ENCODE data around the gene AGL. TPM values are rescaled to one million over a fixed set of nuclear protein-coding genes. Genes with fewer than 3 reads are reported as not detected.
A peak's percentile ranks its signal among the peaks of the same experiment; 100 is the strongest.

AGL gene
- total RNA-seq = 10 to 100 TPM; 12.6 to 13.2 TPM

GRCh38 chr1:99849744-99850458, at the start of gene AGL:
Gene AGL, plus strand, starts transcription at chr1:99850361. Its CDS starts 682 bp downstream, at chr1:99851043.
- POLR2A ChIA-PET = no interaction called here
- no peaks in the 10 kb centered on the region for H3K9me3 Mint-ChIP-seq

DNA sequence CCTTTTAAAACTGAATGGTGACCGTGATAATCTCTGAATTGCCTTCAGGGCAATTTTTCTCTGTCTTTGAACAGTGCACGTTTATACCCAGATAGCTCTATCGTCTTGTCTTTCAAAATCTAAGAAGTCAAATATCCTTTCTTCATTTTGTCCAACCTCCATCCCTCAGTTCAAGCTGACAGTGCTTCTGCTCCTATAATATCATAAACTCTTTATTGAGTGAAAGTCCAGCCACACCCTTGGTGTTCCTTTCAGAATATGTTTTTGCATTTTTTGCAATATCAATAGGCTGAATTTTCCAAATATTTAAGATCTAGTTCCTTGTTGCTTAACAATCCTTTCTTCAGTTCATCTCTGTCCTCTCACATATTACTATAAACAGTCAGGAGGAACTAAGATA, 48.6 kb upstream of the AGL start:
- Mint-ChIP-seq H3K36me3 (ENCODE audit: low read depth) (no peaks in the 10 kb centered on the region), H3K27ac (no peak overlapping the region), H3K4me3 (no peak overlapping the region), H3K9me3 (no peaks in the 10 kb centered on the region), H3K27me3 (peaks cover 24% of the 10 kb centered on the region), H3K4me1 (no peaks in the 10 kb centered on the region)
- DNase-seq = no peak
- POLR2A ChIA-PET = no interaction called here
- CTCF ChIA-PET = no interaction called here

More at GRCh38 chr1:99849744-99850458, at the start of gene AGL:
- peaks cover 36% of the 10 kb centered on the region for H3K4me1 Mint-ChIP-seq
- CTCF ChIA-PET = interaction anchor here (1.3 kb wide), 1 partner anchor 16 kb away, joined by 3 read pairs; no protein-coding TSS in a partner anchor
- peak within 1 kb of the TSS; percentile 90 for H3K4me3 Mint-ChIP-seq
- peaks cover 16% of the 10 kb centered on the region for H3K36me3 Mint-ChIP-seq (ENCODE audit: low read depth)
- H3K27ac Mint-ChIP-seq = peak within 1 kb of the TSS; percentile 93
- peaks cover 2% of the 10 kb centered on the region for H3K27me3 Mint-ChIP-seq
- DNase-seq = peak; percentile 88

DNA sequence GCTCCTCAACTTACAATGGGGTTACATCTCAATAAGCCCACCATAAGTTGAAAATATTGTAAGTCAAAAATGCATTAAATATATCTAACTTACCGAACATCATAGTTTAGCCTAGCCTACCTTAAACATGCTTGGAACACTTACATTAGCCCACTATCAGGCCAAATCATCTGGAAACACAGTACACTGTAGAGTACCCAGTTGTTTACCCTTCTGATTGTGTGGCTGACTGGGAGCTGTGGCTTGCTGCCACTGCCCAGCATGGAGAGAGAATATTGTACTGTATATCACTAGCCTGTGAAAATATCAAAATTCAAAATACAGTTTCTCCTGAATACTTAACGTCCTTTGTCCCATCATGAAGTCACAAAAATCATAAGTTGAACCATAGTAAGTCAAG, 43.3 kb upstream of the AGL start:
- peaks cover 13% of the 10 kb centered on the region for H3K27me3 Mint-ChIP-seq
- CTCF ChIA-PET = no interaction called here
- H3K9me3 Mint-ChIP-seq = no peaks in the 10 kb centered on the region
- H3K27ac Mint-ChIP-seq = no peak overlapping the region
- POLR2A ChIA-PET = no interaction called here
- peaks cover 17% of the 10 kb centered on the region for H3K4me1 Mint-ChIP-seq
- H3K4me3 Mint-ChIP-seq = no peak overlapping the region
- H3K36me3 Mint-ChIP-seq (ENCODE audit: low read depth) = no peaks in the 10 kb centered on the region
- DNase-seq = no peak

DNA sequence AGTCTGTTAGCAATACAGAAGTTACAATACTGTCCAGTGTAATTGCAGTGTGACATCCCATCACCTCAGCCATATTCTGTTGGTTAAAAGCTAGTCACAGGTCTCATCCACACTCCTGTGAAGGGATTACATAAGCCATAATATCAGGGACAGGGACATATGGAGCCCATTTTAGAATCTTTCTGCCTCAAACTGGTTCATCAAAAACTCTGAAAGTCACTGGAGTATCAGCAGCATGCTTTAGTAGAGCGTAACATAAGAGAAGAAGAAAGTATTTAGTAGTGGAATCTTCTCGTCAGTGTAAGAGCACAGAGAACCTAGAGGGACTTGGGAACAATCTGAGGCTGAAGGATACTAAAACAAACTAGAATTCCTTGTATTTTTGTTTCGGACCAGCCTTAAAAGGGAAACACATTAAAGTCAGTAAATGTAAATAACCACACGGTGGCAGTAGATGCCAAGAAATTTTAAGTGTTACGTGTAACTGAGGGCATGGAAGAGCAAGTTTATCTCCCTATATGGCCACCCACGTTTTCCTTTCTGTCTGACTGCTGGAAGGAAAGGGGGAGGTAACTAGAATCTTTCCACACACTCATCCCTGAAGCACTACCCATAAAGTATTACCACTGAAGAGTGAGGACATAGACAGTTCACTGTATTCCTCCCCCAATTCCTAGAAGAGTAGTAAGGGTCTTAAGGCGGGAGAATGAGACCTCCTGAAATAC, 41.6 kb upstream of the AGL start:
- H3K36me3 Mint-ChIP-seq (ENCODE audit: low read depth) = no peaks in the 10 kb centered on the region
- ChIA-PET POLR2A (no interaction called here), CTCF (no interaction called here)
- H3K4me3 Mint-ChIP-seq = no peak overlapping the region
- DNase-seq = peak; percentile 68
- H3K9me3 Mint-ChIP-seq = no peaks in the 10 kb centered on the region
- H3K27me3 Mint-ChIP-seq = peaks cover 11% of the 10 kb centered on the region
- no peak overlapping the region for H3K27ac Mint-ChIP-seq
- peaks cover 17% of the 10 kb centered on the region for H3K4me1 Mint-ChIP-seq

- no peak overlapping the region for H3K4me3 Mint-ChIP-seq
- H3K27me3 Mint-ChIP-seq = peaks cover 13% of the 10 kb centered on the region
- DNase-seq = no peak
- no peaks in the 10 kb centered on the region for H3K9me3 Mint-ChIP-seq
- POLR2A ChIA-PET = no interaction called here
- H3K36me3 Mint-ChIP-seq (ENCODE audit: low read depth) = no peaks in the 10 kb centered on the region
- no peak overlapping the region for H3K27ac Mint-ChIP-seq
- CTCF ChIA-PET = no interaction called here
- H3K4me1 Mint-ChIP-seq = peaks cover 17% of the 10 kb centered on the region
These were observed 39.1 kb upstream of the AGL start for GRCh38 chr1:99811075-99811474.

DNA sequence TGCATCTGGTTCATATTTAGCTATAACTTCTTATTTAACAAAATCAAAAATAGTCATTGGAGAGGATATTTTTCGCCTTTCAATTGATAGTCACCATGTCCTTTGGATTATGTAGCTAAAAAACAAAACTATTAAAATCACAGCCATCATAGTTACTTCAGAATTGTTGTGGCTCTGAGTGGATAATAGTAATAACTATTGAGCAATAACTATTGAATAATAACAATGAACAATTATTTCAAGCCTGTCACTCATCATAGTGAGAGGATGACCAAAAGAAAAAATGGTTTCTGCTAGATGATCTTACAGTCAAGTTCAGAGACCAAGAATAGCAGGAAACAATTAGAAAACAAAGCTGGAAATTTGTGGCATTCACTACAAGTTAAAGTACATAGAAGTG, 38.4 kb upstream of the AGL start:
- Mint-ChIP-seq H3K4me3 (no peak overlapping the region), H3K4me1 (peaks cover 17% of the 10 kb centered on the region), H3K36me3 (ENCODE audit: low read depth) (no peaks in the 10 kb centered on the region), H3K27me3 (peaks cover 13% of the 10 kb centered on the region), H3K27ac (no peak overlapping the region), H3K9me3 (no peaks in the 10 kb centered on the region)
- no peak for DNase-seq
- ChIA-PET POLR2A (no interaction called here), CTCF (interaction anchor here (1.1 kb wide), 1 partner anchor 9 kb away, joined by 4 read pairs; no protein-coding TSS in a partner anchor)

DNA sequence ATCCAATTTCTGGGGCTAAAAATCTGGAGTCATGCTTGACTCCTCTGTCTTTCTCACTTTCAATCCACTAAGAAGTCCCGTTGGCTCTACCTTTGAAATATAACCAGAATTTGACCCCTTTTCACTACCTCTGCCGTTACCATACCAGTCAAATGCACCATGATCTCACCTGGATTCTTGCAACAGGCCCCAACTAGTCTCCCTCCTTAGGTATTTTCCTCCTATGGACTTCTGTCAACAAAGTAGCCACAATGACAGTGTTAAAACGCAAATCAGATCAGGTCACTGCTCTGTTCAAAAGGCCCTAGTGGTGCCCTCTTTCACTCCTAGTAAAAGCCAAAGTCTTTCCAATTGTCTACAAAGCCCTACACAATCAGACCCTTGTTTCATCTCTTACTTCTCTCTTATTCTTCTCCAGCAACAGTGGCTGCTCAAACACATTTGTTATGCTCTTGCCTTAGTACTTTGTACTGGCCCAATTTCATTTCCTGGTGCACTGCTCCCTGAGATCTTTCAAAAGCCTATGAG, 35.7 kb upstream of the AGL start:
- H3K36me3 Mint-ChIP-seq (ENCODE audit: low read depth) = no peaks in the 10 kb centered on the region
- H3K9me3 Mint-ChIP-seq = no peaks in the 10 kb centered on the region
- H3K4me1 Mint-ChIP-seq = peaks cover 5% of the 10 kb centered on the region
- no peak for DNase-seq
- H3K27ac Mint-ChIP-seq = no peak overlapping the region
- ChIA-PET CTCF (no interaction called here), POLR2A (no interaction called here)
- peaks cover 2% of the 10 kb centered on the region for H3K27me3 Mint-ChIP-seq
- no peak overlapping the region for H3K4me3 Mint-ChIP-seq

DNA sequence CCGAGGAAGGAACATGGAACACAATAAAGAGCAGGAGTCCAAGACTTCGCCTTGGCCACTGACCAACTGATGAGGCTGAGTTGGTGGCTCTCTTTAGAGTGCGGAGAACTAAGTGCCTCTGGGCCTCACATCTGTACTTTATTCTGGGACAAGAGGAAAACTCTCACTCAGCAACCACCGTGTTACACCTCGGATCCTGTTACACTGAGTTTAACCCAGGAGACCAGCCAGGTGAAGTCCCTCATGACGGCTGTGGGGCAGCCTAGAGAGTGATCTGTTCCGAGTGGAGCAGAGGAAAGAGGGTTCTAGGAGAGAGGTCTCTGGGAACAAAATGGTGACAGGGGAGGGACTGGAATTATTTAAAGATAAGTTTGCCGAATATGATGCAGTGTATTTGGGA, 33.5 kb upstream of the AGL start:
- peaks cover 2% of the 10 kb centered on the region for H3K27me3 Mint-ChIP-seq
- DNase-seq = no peak
- ChIA-PET POLR2A (no interaction called here), CTCF (interaction anchor here (1.1 kb wide), 1 partner anchor 28 kb away, joined by 3 read pairs; no protein-coding TSS in a partner anchor)
- no peaks in the 10 kb centered on the region for H3K36me3 Mint-ChIP-seq (ENCODE audit: low read depth)
- H3K9me3 Mint-ChIP-seq = no peaks in the 10 kb centered on the region
- H3K27ac Mint-ChIP-seq = no peak overlapping the region
- peaks cover 13% of the 10 kb centered on the region for H3K4me1 Mint-ChIP-seq
- H3K4me3 Mint-ChIP-seq = no peak overlapping the region

- POLR2A ChIA-PET = no interaction called here
- no peaks in the 10 kb centered on the region for H3K9me3 Mint-ChIP-seq
These were observed 32.0 kb upstream of the AGL start for GRCh38 chr1:99818063-99818699.

DNA sequence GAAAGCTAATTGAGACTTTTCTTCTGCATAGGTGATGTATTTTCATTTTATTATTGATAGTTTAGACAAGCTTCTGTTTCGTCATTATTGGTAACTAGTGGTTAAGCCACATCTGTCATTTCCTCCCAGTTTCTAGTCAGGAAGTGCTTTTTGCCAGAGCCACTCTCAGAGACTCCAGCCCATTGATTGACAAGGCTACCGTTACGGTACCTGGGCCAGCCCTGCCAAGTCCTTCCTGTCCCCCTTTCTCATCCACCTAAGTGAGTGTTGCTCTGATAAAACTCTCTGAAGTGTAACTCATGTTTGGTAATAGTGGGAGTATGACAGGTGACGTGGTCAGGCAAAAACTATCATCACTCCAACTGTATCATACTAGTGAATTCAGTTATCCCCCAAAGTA, 29.6 kb upstream of the AGL start:
- peak overlapping the region; percentile 15 for H3K27ac Mint-ChIP-seq
- no peak overlapping the region for H3K4me3 Mint-ChIP-seq
- H3K36me3 Mint-ChIP-seq (ENCODE audit: low read depth) = no peaks in the 10 kb centered on the region
- POLR2A ChIA-PET = no interaction called here
- CTCF ChIA-PET = interaction anchor here (1.8 kb wide), 1 partner anchor 8 kb away, joined by 4 read pairs; no protein-coding TSS in a partner anchor
- H3K9me3 Mint-ChIP-seq = no peaks in the 10 kb centered on the region
- peak; percentile 37 for DNase-seq
- peaks cover 18% of the 10 kb centered on the region for H3K4me1 Mint-ChIP-seq
- H3K27me3 Mint-ChIP-seq = peaks cover 2% of the 10 kb centered on the region

More at GRCh38 chr1:99818063-99818699, 32.0 kb upstream of the AGL start:
- Mint-ChIP-seq H3K4me3 (no peak overlapping the region), H3K36me3 (ENCODE audit: low read depth) (no peaks in the 10 kb centered on the region), H3K27me3 (peaks cover 2% of the 10 kb centered on the region), H3K4me1 (peaks cover 18% of the 10 kb centered on the region), H3K27ac (no peak overlapping the region)
- CTCF ChIA-PET = interaction anchor here (1.1 kb wide), 1 partner anchor 152 kb away, joined by 3 read pairs; the partner anchor contains the start of gene SLC35A3
- no peak for DNase-seq

GRCh38 chr1:99825098-99825497, 25.1 kb upstream of the AGL start:
- Mint-ChIP-seq H3K36me3 (ENCODE audit: low read depth) (no peaks in the 10 kb centered on the region), H3K4me3 (no peak overlapping the region), H3K4me1 (peaks cover 12% of the 10 kb centered on the region), H3K27me3 (peaks cover 2% of the 10 kb centered on the region), H3K9me3 (no peaks in the 10 kb centered on the region), H3K27ac (no peak overlapping the region)
- CTCF ChIA-PET = no interaction called here
- no peak for DNase-seq
- POLR2A ChIA-PET = no interaction called here

DNA sequence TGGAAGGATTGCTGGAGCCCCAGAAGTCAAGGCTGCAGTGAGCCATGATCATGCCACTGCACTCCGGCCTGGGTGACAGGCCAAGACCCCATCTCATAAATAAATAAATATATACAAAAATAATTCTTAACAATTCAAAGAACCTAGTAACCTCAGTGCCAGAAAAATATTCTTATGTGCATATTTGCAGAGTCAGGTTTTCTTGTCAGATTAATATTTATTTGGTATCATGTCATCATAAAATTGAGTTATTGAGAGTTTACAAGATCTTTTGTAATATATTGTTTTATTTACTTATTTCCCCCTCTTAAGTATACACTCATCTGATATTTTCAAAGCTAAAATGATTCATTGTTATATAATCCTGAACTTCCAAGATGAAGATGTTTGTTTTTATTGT, 24.5 kb upstream of the AGL start:
- no peak overlapping the region for H3K27ac Mint-ChIP-seq
- peaks cover 2% of the 10 kb centered on the region for H3K27me3 Mint-ChIP-seq
- no peaks in the 10 kb centered on the region for H3K9me3 Mint-ChIP-seq
- ChIA-PET POLR2A (no interaction called here), CTCF (no interaction called here)
- no peaks in the 10 kb centered on the region for H3K36me3 Mint-ChIP-seq (ENCODE audit: low read depth)
- DNase-seq = no peak
- H3K4me3 Mint-ChIP-seq = no peak overlapping the region
- H3K4me1 Mint-ChIP-seq = peaks cover 7% of the 10 kb centered on the region

GRCh38 chr1:99827970-99828369, 22.2 kb upstream of the AGL start:
- POLR2A ChIA-PET = no interaction called here
- H3K27ac Mint-ChIP-seq = no peak overlapping the region
- peaks cover 3% of the 10 kb centered on the region for H3K9me3 Mint-ChIP-seq
- DNase-seq = no peak
- H3K27me3 Mint-ChIP-seq = peaks cover 2% of the 10 kb centered on the region
- H3K4me1 Mint-ChIP-seq = no peaks in the 10 kb centered on the region
- CTCF ChIA-PET = interaction anchor here (0.7 to 1.4 kb wide), 3 partner anchors 15 to 624 kb away, joined by 3 to 6 read pairs (median 4); no protein-coding TSS in a partner anchor
- H3K36me3 Mint-ChIP-seq (ENCODE audit: low read depth) = no peaks in the 10 kb centered on the region
- H3K4me3 Mint-ChIP-seq = no peak overlapping the region

Measured in activated CD4-positive, alpha-beta T cell treated with anti-CD3 and anti-CD28 coated beads, Interleukin-2, amount 10 ng/mL, durations not matched to agents 7 days and 5 days (primary cell).